ENCODE measurements around the gene ZNF407. TPM values are rescaled to one million over a fixed set of nuclear protein-coding genes. Genes with fewer than 3 reads are reported as not detected.

Gene ZNF407
- total RNA-seq, 1 donor from 2014 or later = 13.2 TPM

GRCh38 chr18:74669136-74669798 is 71.6 kb downstream of the ZNF407 start:
- Mint-ChIP-seq H3K27ac (ENCODE audit: unreplicated experiment) (no peak overlapping the region), H3K4me1 (peaks cover 6% of the 10 kb centered on the region), H3K27me3 (ENCODE audit: low read depth) (no peaks in the 10 kb centered on the region), H3K9me3 (peaks cover 3% of the 10 kb centered on the region), H3K4me3 (no peak overlapping the region), H3K36me3 (ENCODE audit: low read depth) (no peaks in the 10 kb centered on the region)
- TF ChIP-seq CTCF (conservative IDR thresholded peaks at IDR 0.05) = no peak
- DNase-seq (ENCODE audit: low read depth, low spot score) = no peak

GRCh38 chr18:74672371-74672770 is 74.7 kb downstream of the ZNF407 start:
- no peak overlapping the region for H3K27ac Mint-ChIP-seq (ENCODE audit: unreplicated experiment)
- H3K9me3 Mint-ChIP-seq = peaks cover 3% of the 10 kb centered on the region
- H3K4me1 Mint-ChIP-seq = peaks cover 20% of the 10 kb centered on the region
- peaks cover under 1% of the 10 kb centered on the region for H3K36me3 Mint-ChIP-seq (ENCODE audit: low read depth)
- no peaks in the 10 kb centered on the region for H3K27me3 Mint-ChIP-seq (ENCODE audit: low read depth)
- no peak for TF ChIP-seq CTCF (conservative IDR thresholded peaks at IDR 0.05)
- no peak for DNase-seq (ENCODE audit: low read depth, low spot score)
- no peak overlapping the region for H3K4me3 Mint-ChIP-seq

- DNase-seq (ENCODE audit: low read depth, low spot score) = no peak
- H3K9me3 Mint-ChIP-seq = peaks cover 8% of the 10 kb centered on the region
- H3K4me3 Mint-ChIP-seq = no peak overlapping the region
- no peak for TF ChIP-seq CTCF (conservative IDR thresholded peaks at IDR 0.05)
- H3K27ac Mint-ChIP-seq (ENCODE audit: unreplicated experiment) = no peak overlapping the region
- H3K4me1 Mint-ChIP-seq = peaks cover 20% of the 10 kb centered on the region
- peaks cover 14% of the 10 kb centered on the region for H3K36me3 Mint-ChIP-seq (ENCODE audit: low read depth)
- no peaks in the 10 kb centered on the region for H3K27me3 Mint-ChIP-seq (ENCODE audit: low read depth)
Observed at GRCh38 chr18:74674487-74674886, 76.8 kb downstream of the ZNF407 start.

- TF ChIP-seq CTCF (conservative IDR thresholded peaks at IDR 0.05) = no peak
Observed at GRCh38 chr18:74679006-74679678, 81.5 kb downstream of the ZNF407 start.

GRCh38 chr18:74679679-74680076 is 82.0 kb downstream of the ZNF407 start:
- H3K9me3 Mint-ChIP-seq = peaks cover 5% of the 10 kb centered on the region
- DNase-seq (ENCODE audit: low read depth, low spot score) = no peak
- peaks cover 17% of the 10 kb centered on the region for H3K36me3 Mint-ChIP-seq (ENCODE audit: low read depth)
- H3K27me3 Mint-ChIP-seq (ENCODE audit: low read depth) = no peaks in the 10 kb centered on the region
- no peak for TF ChIP-seq CTCF (conservative IDR thresholded peaks at IDR 0.05)
- H3K4me3 Mint-ChIP-seq = no peak overlapping the region
- H3K4me1 Mint-ChIP-seq = peaks cover 10% of the 10 kb centered on the region
- no peak overlapping the region for H3K27ac Mint-ChIP-seq (ENCODE audit: unreplicated experiment)

More at GRCh38 chr18:74679006-74679678, 81.5 kb downstream of the ZNF407 start:
- H3K36me3 Mint-ChIP-seq (ENCODE audit: low read depth) = peaks cover 17% of the 10 kb centered on the region
- DNase-seq (ENCODE audit: low read depth, low spot score) = no peak
- H3K4me3 Mint-ChIP-seq = no peak overlapping the region
- H3K9me3 Mint-ChIP-seq = peaks cover 5% of the 10 kb centered on the region
- peaks cover 15% of the 10 kb centered on the region for H3K4me1 Mint-ChIP-seq
- H3K27me3 Mint-ChIP-seq (ENCODE audit: low read depth) = no peaks in the 10 kb centered on the region
- H3K27ac Mint-ChIP-seq (ENCODE audit: unreplicated experiment) = no peak overlapping the region

Data from neural crest cell (in vitro differentiated cells).